Activated T-helper 2 cell treated with anti-CD3 and anti-CD28 coated beads, Interferon-gamma antibody, Interleukin-2, Interleukin-4, amounts not matched to agents 10 μg/mL and 5 μg/mL and 100 μg/mL, durations not matched to agents 14 hours and 24 hours and 36 hours (primary cell): ENCODE results near the gene SNPH. TPM values are rescaled to one million over a fixed set of nuclear protein-coding genes. Genes with fewer than 3 reads are reported as not detected.

Experiments used
- DNase-seq: peaks from one replicate; pipeline ENCODE4 v3.0.0; 2021; ENCODE audit warnings: low spot score
- H3K27ac Mint-ChIP-seq: one replicate; pipeline ENCODE4 v1.8.0; 2021; ENCODE audit warnings: mixed read lengths
- H3K27me3 Mint-ChIP-seq: one replicate; pipeline ENCODE4 v1.8.0; 2021; ENCODE audit warnings: low read depth, mixed read lengths
- H3K36me3 Mint-ChIP-seq: one replicate; pipeline ENCODE4 v1.8.0; 2021; ENCODE audit warnings: low read depth, mixed read lengths
- H3K4me1 Mint-ChIP-seq: one replicate; pipeline ENCODE4 v1.8.0; 2021; ENCODE audit warnings: low read depth, mixed read lengths
- H3K4me3 Mint-ChIP-seq: one replicate; pipeline ENCODE4 v1.8.0; 2021; ENCODE audit warnings: low read depth, mild to moderate bottlenecking, moderate library complexity, mixed read lengths
- H3K9me3 Mint-ChIP-seq: one replicate; pipeline ENCODE4 v1.8.0; 2021; ENCODE audit warnings: mixed read lengths
- intact Hi-C: fragments of 100-400 bp; cut with micrococcal nuclease; formaldehyde crosslinking; loops from one replicate; pipeline ENCODE4 v1.15.1; 2023
- total RNA-seq: library from RNA; stranded (reverse); gene quantifications from 2 replicates; pipeline ENCODE4 v1.2.3, GENCODE V29; 2022

SNPH gene
- total RNA-seq, 1 donor from 2014 or later: 2.7 TPM

- Mint-ChIP-seq H3K4me3 (no peak overlapping the region), H3K9me3 (no peaks in the 10 kb centered on the region), H3K4me1 (peaks cover 15% of the 10 kb centered on the region), H3K36me3 (no peaks in the 10 kb centered on the region), H3K27ac (no peak overlapping the region), H3K27me3 (no peaks in the 10 kb centered on the region)
- DNase-seq: no peak
- intact Hi-C loops: no loop called here
Observed at GRCh38 chr20:1296922-1297321, 30.8 kb downstream of the SNPH start.

GRCh38 chr20:1297486-1297885, 31.4 kb downstream of the SNPH start:
- H3K36me3 Mint-ChIP-seq: no peaks in the 10 kb centered on the region
- intact Hi-C loops: no loop called here
- no peaks in the 10 kb centered on the region for H3K9me3 Mint-ChIP-seq
- no peak for DNase-seq
- H3K27me3 Mint-ChIP-seq: no peaks in the 10 kb centered on the region
- H3K4me3 Mint-ChIP-seq: no peak overlapping the region
- H3K4me1 Mint-ChIP-seq: peaks cover 15% of the 10 kb centered on the region
- no peak overlapping the region for H3K27ac Mint-ChIP-seq

GRCh38 chr20:1298166-1298565, 32.1 kb downstream of the SNPH start:
- Mint-ChIP-seq H3K4me1 (peaks cover 15% of the 10 kb centered on the region), H3K27me3 (no peaks in the 10 kb centered on the region), H3K9me3 (no peaks in the 10 kb centered on the region), H3K4me3 (no peak overlapping the region), H3K27ac (no peak overlapping the region), H3K36me3 (no peaks in the 10 kb centered on the region)
- intact Hi-C loops: no loop called here
- no peak for DNase-seq

GRCh38 chr20:1298888-1299511, 32.9 kb downstream of the SNPH start:
- Mint-ChIP-seq H3K27ac (no peak overlapping the region), H3K27me3 (no peaks in the 10 kb centered on the region), H3K36me3 (no peaks in the 10 kb centered on the region), H3K9me3 (no peaks in the 10 kb centered on the region), H3K4me3 (no peak overlapping the region), H3K4me1 (peaks cover 15% of the 10 kb centered on the region)
- intact Hi-C loops: no loop called here
- DNase-seq: no peak

GRCh38 chr20:1299522-1299921, 33.4 kb downstream of the SNPH start:
- Mint-ChIP-seq H3K4me3 (no peak overlapping the region), H3K27ac (no peak overlapping the region), H3K9me3 (no peaks in the 10 kb centered on the region), H3K27me3 (no peaks in the 10 kb centered on the region), H3K36me3 (no peaks in the 10 kb centered on the region), H3K4me1 (peaks cover 15% of the 10 kb centered on the region)
- DNase-seq: no peak
- intact Hi-C loops: no loop called here

GRCh38 chr20:1300083-1300840, 34.2 kb downstream of the SNPH start:
- intact Hi-C loops: no loop called here
- peaks cover 15% of the 10 kb centered on the region for H3K4me1 Mint-ChIP-seq

GRCh38 chr20:1301031-1301529, 35.0 kb downstream of the SNPH start:
- DNase-seq: peak; percentile 54
- Mint-ChIP-seq H3K27ac (peak overlapping the region; percentile 84), H3K4me3 (peak overlapping the region; percentile 53), H3K36me3 (no peaks in the 10 kb centered on the region), H3K4me1 (peaks cover 15% of the 10 kb centered on the region), H3K27me3 (no peaks in the 10 kb centered on the region), H3K9me3 (no peaks in the 10 kb centered on the region)
- intact Hi-C loops: no loop called here

More at GRCh38 chr20:1300083-1300840, 34.2 kb downstream of the SNPH start:
- H3K9me3 Mint-ChIP-seq: no peaks in the 10 kb centered on the region
- peak overlapping the region; percentile 53 for H3K4me3 Mint-ChIP-seq
- no peaks in the 10 kb centered on the region for H3K36me3 Mint-ChIP-seq
- no peaks in the 10 kb centered on the region for H3K27me3 Mint-ChIP-seq
- H3K27ac Mint-ChIP-seq: no peak overlapping the region
- no peak for DNase-seq

GRCh38 chr20:1302685-1303541, 36.8 kb downstream of the SNPH start:
- Mint-ChIP-seq H3K4me1 (peaks cover 15% of the 10 kb centered on the region), H3K36me3 (no peaks in the 10 kb centered on the region), H3K27me3 (no peaks in the 10 kb centered on the region), H3K4me3 (no peak overlapping the region), H3K27ac (no peak overlapping the region), H3K9me3 (no peaks in the 10 kb centered on the region)
- intact Hi-C loops: no loop called here
- no peak for DNase-seq

GRCh38 chr20:1304710-1305515, 38.8 kb downstream of the SNPH start:
- peaks cover 13% of the 10 kb centered on the region for H3K4me1 Mint-ChIP-seq
- no peaks in the 10 kb centered on the region for H3K27me3 Mint-ChIP-seq
- H3K36me3 Mint-ChIP-seq: no peaks in the 10 kb centered on the region
- no peak for DNase-seq
- H3K9me3 Mint-ChIP-seq: no peaks in the 10 kb centered on the region
- intact Hi-C loops: no loop called here
- no peak overlapping the region for H3K4me3 Mint-ChIP-seq
- no peak overlapping the region for H3K27ac Mint-ChIP-seq

GRCh38 chr20:1305712-1306111, 39.6 kb downstream of the SNPH start:
- peaks cover 8% of the 10 kb centered on the region for H3K4me1 Mint-ChIP-seq
- intact Hi-C loops: no loop called here

GRCh38 chr20:1306316-1307135, 40.4 kb downstream of the SNPH start:
- Mint-ChIP-seq H3K9me3 (no peaks in the 10 kb centered on the region), H3K27me3 (no peaks in the 10 kb centered on the region), H3K36me3 (no peaks in the 10 kb centered on the region), H3K4me1 (no peaks in the 10 kb centered on the region), H3K4me3 (no peak overlapping the region), H3K27ac (no peak overlapping the region)
- DNase-seq: no peak
- intact Hi-C loops: no loop called here

More at GRCh38 chr20:1305712-1306111, 39.6 kb downstream of the SNPH start:
- no peaks in the 10 kb centered on the region for H3K9me3 Mint-ChIP-seq
- H3K27ac Mint-ChIP-seq: no peak overlapping the region
- DNase-seq: no peak
- no peak overlapping the region for H3K4me3 Mint-ChIP-seq
- no peaks in the 10 kb centered on the region for H3K36me3 Mint-ChIP-seq
- no peaks in the 10 kb centered on the region for H3K27me3 Mint-ChIP-seq
